Measurements from ENCODE around the gene TTN.

TTN gene

GRCh38 chr2:178819147-178819875 lies 12.1 kb upstream of the TTN start:
- in situ Hi-C loops (cut with HindIII; ENCODE audit: low sequenced_read_pairs) = no loop called here

GRCh38 chr2:178811901-178812300 lies 4.7 kb upstream of the TTN start:
- in situ Hi-C loops (cut with HindIII; ENCODE audit: low sequenced_read_pairs) = no loop called here

- in situ Hi-C loops (cut with HindIII; ENCODE audit: low sequenced_read_pairs) = no loop called here
Observed at GRCh38 chr2:178811045-178811444, 3.8 kb upstream of the TTN start.

GRCh38 chr2:178810422-178810821 lies 3.2 kb upstream of the TTN start:
- in situ Hi-C loops (cut with HindIII; ENCODE audit: low sequenced_read_pairs) = no loop called here

- in situ Hi-C loops (cut with HindIII; ENCODE audit: low sequenced_read_pairs) = no loop called here
Observed at GRCh38 chr2:178806543-178806942, 680 bp downstream of the TTN start.

- in situ Hi-C loops (cut with HindIII; ENCODE audit: low sequenced_read_pairs) = no loop called here
Observed at GRCh38 chr2:178805457-178805856, 1.8 kb downstream of the TTN start.

GRCh38 chr2:178804791-178805190 lies 2.4 kb downstream of the TTN start:
- in situ Hi-C loops (cut with HindIII; ENCODE audit: low sequenced_read_pairs) = no loop called here

- in situ Hi-C loops (cut with HindIII; ENCODE audit: low sequenced_read_pairs) = no loop called here
Observed at GRCh38 chr2:178800510-178800909, 6.7 kb downstream of the TTN start.

- in situ Hi-C loops (cut with HindIII; ENCODE audit: low sequenced_read_pairs) = no loop called here
Observed at GRCh38 chr2:178799305-178799704, 7.9 kb downstream of the TTN start.

- in situ Hi-C loops (cut with HindIII; ENCODE audit: low sequenced_read_pairs) = no loop called here
Observed at GRCh38 chr2:178796079-178796677, 11.0 kb downstream of the TTN start.

GRCh38 chr2:178787934-178788333 lies 19.3 kb downstream of the TTN start:
- in situ Hi-C loops (cut with HindIII; ENCODE audit: low sequenced_read_pairs) = no loop called here

- in situ Hi-C loops (cut with HindIII; ENCODE audit: low sequenced_read_pairs) = no loop called here
Observed at GRCh38 chr2:178787155-178787554, 20.1 kb downstream of the TTN start.

GRCh38 chr2:178783889-178784288 lies 23.3 kb downstream of the TTN start:
- in situ Hi-C loops (cut with HindIII; ENCODE audit: low sequenced_read_pairs) = no loop called here

- in situ Hi-C loops (cut with HindIII; ENCODE audit: low sequenced_read_pairs) = no loop called here
Observed at GRCh38 chr2:178782236-178782635, 25.0 kb downstream of the TTN start.

- in situ Hi-C loops (cut with HindIII; ENCODE audit: low sequenced_read_pairs) = no loop called here
Observed at GRCh38 chr2:178777577-178777976, 29.6 kb downstream of the TTN start.

GRCh38 chr2:178776751-178777150 lies 30.5 kb downstream of the TTN start:
- in situ Hi-C loops (cut with HindIII; ENCODE audit: low sequenced_read_pairs) = no loop called here

GRCh38 chr2:178775975-178776374 lies 31.2 kb downstream of the TTN start:
- in situ Hi-C loops (cut with HindIII; ENCODE audit: low sequenced_read_pairs) = no loop called here

GRCh38 chr2:178770518-178770917 lies 36.7 kb downstream of the TTN start:
- in situ Hi-C loops (cut with HindIII; ENCODE audit: low sequenced_read_pairs) = no loop called here

- in situ Hi-C loops (cut with HindIII; ENCODE audit: low sequenced_read_pairs) = no loop called here
Observed at GRCh38 chr2:178767094-178768060, 39.8 kb downstream of the TTN start.

- in situ Hi-C loops (cut with HindIII; ENCODE audit: low sequenced_read_pairs) = no loop called here
Observed at GRCh38 chr2:178764097-178764496, 43.1 kb downstream of the TTN start.

GRCh38 chr2:178761759-178762371 lies 45.4 kb downstream of the TTN start:
- in situ Hi-C loops (cut with HindIII; ENCODE audit: low sequenced_read_pairs) = no loop called here

Data from endothelial cell of hepatic sinusoid (primary cell).